GM21737 (cell line): ENCODE data around the gene TPI1.
"Not testable (repeated sequence)": the region's sequence is repeated elsewhere in the genome, so short reads cannot be mapped to it uniquely, and the experiment has no call there.

Experiments used
- ATAC-seq: cut with Tn5 transposase; IDR thresholded peaks from one replicate; pipeline ENCODE4 v1.9.1; 2021; ENCODE audit warnings: mild to moderate bottlenecking, moderate library complexity; ENCODE audit not compliant: unreplicated experiment

Gene TPI1

GRCh38 chr12:6846316-6846869, 20.9 kb upstream of the TPI1 start:
- ATAC-seq, result no peak

DNA sequence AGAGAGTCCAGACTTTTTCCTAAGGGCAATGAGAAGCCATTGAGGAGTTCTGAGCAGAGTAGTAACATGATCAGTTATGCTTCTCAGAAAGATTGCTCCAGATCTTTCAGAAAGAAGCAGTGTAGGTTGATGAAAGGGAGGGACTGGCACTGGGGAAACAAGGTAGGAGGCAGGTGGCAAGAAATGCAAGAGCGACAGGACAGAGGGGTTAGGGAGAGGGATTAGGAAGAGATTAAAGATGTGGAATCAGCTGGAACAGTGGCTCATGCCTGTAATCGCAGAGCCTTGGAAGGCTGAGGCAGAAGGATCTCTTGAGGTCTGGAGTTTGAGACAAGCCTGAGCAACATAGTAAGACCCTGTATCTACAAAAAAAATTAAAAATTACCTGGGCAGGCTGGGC, 19.7 kb upstream of the TPI1 start:
- ATAC-seq, result no peak

DNA sequence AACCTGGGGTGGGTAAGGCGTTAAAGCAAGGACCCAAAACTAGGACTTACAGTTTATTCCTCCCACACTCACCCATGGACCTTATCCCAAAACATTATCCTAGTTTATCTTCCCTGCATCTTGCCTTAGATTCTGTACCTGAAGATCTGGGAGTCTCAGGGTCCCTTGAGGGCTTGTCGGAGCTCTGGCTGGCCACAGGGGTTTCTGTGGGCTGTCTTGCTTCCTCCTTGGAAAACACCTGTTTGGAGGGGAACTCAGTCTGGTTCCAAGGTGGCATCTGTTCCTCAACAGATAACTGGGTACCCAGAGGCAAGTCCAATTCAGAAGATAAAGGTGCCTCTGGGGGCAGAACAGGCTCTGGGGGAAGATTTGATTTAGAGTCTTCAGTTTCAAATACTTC, 17.9 kb upstream of the TPI1 start:
- no peak for ATAC-seq

GRCh38 chr12:6849976-6850560, 17.3 kb upstream of the TPI1 start:
- ATAC-seq, result no peak

- no peak for ATAC-seq
Measured at GRCh38 chr12:6850796-6851152, 16.6 kb upstream of the TPI1 start.

- ATAC-seq, result peak; percentile 42
Measured at GRCh38 chr12:6851153-6851920, 16.0 kb upstream of the TPI1 start, which contains the start of gene CDCA3. TSS of gene CDCA3 (minus strand) at chr12:6851286. CDS start at chr12:6850952, 334 bp downstream.

DNA sequence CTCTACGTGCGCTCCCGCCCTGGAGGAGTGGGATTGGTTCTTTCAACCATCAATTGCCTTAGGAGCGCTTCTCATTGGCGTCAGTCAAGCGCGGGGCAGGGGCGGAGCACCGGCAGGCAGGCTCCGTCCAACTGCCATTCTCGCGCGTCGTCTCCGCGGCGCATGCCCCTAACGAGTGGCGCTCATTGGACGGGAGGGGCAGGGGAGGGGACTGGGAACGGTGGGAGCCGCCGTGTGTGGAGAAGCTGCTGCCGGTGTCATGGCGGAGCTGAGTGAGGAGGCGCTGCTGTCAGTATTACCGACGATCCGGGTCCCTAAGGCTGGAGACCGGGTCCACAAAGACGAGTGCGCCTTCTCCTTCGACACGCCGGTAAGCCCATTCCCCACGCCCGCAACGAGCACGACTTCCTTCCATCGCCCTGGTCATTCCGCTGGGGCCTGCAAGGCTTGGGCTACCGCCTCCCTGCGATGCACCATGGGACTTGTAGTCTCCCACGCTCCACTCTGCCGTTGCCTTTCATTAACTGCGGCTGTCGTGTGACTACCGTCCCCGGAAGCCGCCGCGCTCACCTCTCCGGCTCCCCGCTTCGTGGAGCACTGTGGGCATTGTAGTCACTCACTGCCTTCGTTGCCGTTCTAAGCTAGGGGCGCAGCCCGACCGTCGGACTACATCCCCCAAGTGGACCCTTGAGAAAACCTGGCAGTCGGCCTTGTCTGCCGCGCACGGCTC, 15.2 kb upstream of the TPI1 start, which contains the start of gene USP5:
TSS of gene USP5 (plus strand) at position 230 of the 730 bp plus-strand sequence. CDS start at position 260, 30 bp downstream.
- ATAC-seq, result peak; percentile 73

DNA sequence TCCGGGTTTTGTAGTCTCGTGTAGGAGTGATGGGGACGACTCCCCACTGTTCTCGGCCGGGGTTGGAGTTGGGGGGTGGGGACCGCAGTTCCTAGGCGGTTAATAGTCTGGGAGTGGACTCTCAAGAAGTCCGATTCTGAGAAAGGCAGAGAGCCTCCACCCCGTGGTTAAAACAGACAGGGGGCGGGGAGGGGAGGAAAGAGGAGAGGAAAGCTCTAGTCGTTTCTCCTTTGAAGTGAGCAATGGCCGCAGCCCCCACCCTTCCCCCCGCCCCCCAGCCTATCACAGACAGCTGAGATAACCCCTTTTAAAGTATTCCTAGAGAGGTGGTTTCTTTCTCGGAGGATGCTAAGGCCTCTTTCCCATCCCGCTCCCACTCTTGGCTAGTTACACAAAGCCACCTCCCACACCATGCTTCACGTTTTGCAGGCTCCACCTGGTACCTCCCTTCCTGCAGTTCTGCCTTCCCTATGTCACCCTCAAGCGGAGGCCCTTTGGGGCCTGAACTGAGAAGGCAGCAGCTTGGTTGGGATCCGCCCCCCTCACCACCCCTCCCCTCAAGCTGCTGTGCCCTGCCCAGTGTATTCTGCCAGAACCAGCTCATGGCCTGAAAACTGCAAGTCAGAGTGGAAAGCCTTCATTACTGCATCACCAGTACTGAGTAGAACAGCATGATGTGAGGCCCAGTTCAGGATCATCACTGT, 14.5 kb upstream of the TPI1 start:
- ATAC-seq, result no peak

DNA sequence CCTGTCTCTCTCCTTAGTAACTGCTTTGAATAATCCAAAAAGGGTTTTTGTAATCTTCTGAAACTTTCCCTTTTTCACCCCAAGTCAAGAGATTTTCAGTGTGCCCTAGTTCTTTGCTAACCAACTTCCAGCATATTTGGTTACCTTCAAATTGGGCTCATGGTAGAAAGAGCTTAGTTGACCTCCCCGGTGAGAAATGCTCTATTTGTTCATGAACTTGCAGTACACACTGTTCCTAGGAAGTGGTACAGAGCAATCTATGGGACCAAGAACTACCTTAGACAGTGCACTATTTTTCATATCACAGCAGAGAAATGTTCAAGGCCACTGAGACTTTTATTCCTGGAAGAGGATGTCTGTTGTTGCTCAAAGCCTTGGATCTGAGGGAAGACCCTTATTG, 13.7 kb upstream of the TPI1 start:
- ATAC-seq, result no peak

- ATAC-seq, result no peak
Measured at GRCh38 chr12:6854036-6854435, 13.3 kb upstream of the TPI1 start.

- no peak for ATAC-seq
Measured at GRCh38 chr12:6855322-6855721, 12.0 kb upstream of the TPI1 start.

DNA sequence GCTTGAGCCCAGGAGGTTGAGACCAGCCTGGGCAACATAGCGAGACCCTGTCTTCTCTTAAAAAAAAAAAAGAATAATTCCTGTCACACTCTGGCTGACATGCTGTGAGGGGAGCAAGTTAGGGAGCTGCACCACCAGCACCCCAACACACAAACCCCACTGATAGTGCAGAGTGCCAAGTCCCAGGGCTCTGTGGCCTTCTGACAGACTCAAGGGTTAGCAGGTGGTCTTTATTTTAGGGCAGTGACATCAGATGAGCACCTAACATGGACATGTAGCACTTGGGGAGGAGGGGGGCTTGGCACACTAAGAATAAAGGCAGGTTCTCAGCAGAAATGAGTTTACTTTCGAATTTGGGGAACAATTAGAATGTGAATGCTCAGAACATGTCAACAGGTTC, 8.5 kb upstream of the TPI1 start:
- ATAC-seq, result no peak

DNA sequence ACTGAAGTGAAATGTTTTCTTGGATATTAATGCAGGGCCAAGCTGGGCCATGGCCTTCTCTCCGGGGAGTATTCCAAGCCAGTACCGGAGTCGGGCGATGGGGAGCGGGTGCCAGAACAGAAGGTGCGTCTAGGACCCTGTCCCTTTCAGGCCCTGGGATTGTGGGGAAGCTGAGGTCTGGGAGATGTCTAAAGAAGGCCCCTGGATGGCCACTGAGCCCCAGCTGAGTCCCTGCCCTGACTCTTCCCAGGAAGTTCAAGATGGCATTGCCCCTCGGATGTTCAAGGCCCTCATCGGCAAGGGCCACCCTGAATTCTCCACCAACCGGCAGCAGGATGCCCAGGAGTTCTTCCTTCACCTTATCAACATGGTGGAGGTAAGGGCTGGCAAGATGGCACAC, 7.2 kb upstream of the TPI1 start:
- ATAC-seq, result no peak

GRCh38 chr12:6860942-6861341, 6.4 kb upstream of the TPI1 start:
- no peak for ATAC-seq

DNA sequence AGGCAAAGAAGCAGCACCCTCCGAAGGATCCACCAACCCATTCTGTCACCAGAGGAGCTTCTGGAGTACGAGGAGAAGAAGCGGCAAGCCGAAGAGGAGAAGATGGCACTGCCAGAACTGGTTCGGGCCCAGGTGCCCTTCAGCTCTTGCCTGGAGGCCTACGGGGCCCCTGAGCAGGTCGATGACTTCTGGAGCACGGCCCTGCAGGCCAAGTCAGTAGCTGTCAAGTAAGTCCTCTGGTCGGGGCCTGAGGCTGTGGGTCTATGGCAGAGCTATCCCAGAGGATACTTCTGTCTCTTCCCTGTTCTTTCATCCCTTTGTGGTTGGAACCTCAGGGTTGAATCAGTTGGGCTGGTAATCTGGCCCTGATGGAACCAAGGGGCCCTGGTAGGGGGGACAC, 5.9 kb upstream of the TPI1 start:
- ATAC-seq, result no peak

GRCh38 chr12:6863033-6863432, 4.3 kb upstream of the TPI1 start:
- ATAC-seq, result no peak

- no peak for ATAC-seq
Measured at GRCh38 chr12:6863586-6864321, 3.6 kb upstream of the TPI1 start.

GRCh38 chr12:6865307-6865706, 2.0 kb upstream of the TPI1 start:
- ATAC-seq, result not testable (repeated sequence)

DNA sequence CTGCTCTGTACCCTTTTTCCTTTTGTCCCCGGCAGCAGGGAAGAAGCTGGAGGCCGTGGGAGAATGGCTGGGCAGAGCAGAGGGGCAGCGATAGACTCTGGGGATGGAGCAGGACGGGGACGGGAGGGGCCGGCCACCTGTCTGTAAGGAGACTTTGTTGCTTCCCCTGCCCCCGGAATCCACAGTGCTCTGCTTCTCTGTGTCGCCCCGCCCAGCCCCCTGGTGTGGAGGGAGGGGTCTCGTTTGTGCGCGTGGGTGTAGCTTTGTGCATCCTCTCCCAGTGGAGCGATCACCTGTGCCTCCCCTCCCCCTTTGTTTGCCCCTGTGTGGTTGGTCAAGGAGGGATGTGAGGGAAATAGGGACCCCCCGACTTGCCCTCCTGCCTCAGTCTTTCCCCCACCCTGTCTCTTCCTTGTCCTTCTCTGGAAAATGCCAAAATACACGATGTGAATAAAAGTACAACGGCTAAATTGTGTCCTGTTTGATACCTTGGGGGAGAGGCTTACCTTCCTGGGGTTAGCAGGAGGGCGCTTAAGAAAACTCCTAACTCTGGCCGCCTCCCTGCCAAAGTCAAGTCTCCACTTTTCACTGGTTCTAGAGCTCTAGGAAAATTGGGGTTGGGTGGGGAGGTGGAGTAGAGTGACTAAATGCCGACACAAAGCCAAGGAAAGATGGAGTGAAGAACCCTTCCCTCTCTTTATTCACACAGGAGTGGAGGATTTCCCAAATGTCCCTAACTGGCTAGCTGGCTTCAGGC, 990 bp upstream of the TPI1 start:
- ATAC-seq, result no peak
